Measurements from ENCODE around the gene CPZ.

GRCh38 chr4:8656711-8657380 is 64.3 kb downstream of the CPZ start:
- no peak for TF ChIP-seq POLR2A (IDR thresholded peaks at IDR 0.05)
- TF ChIP-seq CTCF (IDR thresholded peaks at IDR 0.05), result no peak
